ENCODE results near the gene ATG14. TPM values are rescaled to one million over a fixed set of nuclear protein-coding genes. Genes with fewer than 3 reads are reported as not detected.

Gene ATG14
- total and polyA plus RNA-seq, 2 of the 8 experiments (the other 6 are each of a cell fraction or from before 2014, with no cell fraction given): 4.9 to 10.8 TPM

GRCh38 chr14:55411426-55412389, at the start of gene ATG14 (continued):
- 0 out of 2 replicates have a peak, but pooled peaks have one; percentile 23 for TF ChIP-seq TEAD4 (IDR thresholded peaks at IDR 0.05; ENCODE audit: low read depth, low read length)
- TF ChIP-seq SP1 (IDR thresholded peaks at IDR 0.05; ENCODE audit: low read depth, low read length): peak; percentile 62
- peak; percentile 86 for TF ChIP-seq ASH2L (IDR thresholded peaks at IDR 0.05; ENCODE audit: low read length)
- TF ChIP-seq, protein P1, sequence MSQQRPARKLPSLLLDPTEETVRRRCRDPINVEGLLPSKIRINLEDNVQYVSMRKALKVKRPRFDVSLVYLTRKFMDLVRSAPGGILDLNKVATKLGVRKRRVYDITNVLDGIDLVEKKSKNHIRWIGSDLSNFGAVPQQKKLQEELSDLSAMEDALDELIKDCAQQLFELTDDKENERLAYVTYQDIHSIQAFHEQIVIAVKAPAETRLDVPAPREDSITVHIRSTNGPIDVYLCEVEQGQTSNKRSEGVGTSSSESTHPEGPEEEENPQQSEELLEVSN (IDR thresholded peaks at IDR 0.05): peak; percentile 84
- peak; percentile 38; the same call in 1 of the 2 replicates for TF ChIP-seq CHD2 (IDR thresholded peaks at IDR 0.05; ENCODE audit: low read length)
- TF ChIP-seq TCF12 (IDR thresholded peaks at IDR 0.05; ENCODE audit: low read depth, low read length): 0 out of 2 replicates have a peak, but pooled peaks have one; percentile 45
- peak in 1 of 2 experiments; percentile 99; a peak in 2 of 4 replicates for TF ChIP-seq HDAC2 (IDR thresholded peaks at IDR 0.05; ENCODE audit: borderline replicate concordance in 1 of 2, low read depth in 2 of 2, low read length in 2 of 2)
- no peak for TF ChIP-seq SAP30 (IDR thresholded peaks at IDR 0.05; ENCODE audit: insufficient read depth, insufficient replicate concordance, low read length)

Measured in H1 (cell line).